Fibroblast of peridontal ligament (primary cell): Measurements from ENCODE around the gene RARG.
"Not testable (repeated sequence)": the region's sequence is repeated elsewhere in the genome, so short reads cannot be mapped to it uniquely, and the experiment has no call there.

Experiments used
- DNase-seq: peaks from one replicate; pipeline ENCODE4 v3.0.0-alpha.2; 2010; ENCODE audit errors: extremely low read depth

RARG gene

GRCh38 chr12:53170876-53171724 is 60.9 kb downstream of the RARG start:
- no peak for DNase-seq

GRCh38 chr12:53170215-53170614 is 61.8 kb downstream of the RARG start:
- DNase-seq: no peak

GRCh38 chr12:53169644-53170043 is 62.4 kb downstream of the RARG start:
- DNase-seq: no peak

- DNase-seq: no peak
Observed at GRCh38 chr12:53166837-53167236, 65.2 kb downstream of the RARG start.

GRCh38 chr12:53163008-53163407 is 69.0 kb downstream of the RARG start:
- not testable (repeated sequence) for DNase-seq

GRCh38 chr12:53161119-53161911 is 70.7 kb downstream of the RARG start:
- DNase-seq: no peak

GRCh38 chr12:53160673-53161072 is 71.3 kb downstream of the RARG start:
- no peak for DNase-seq
